NCI-H187 treated with DMSO at 0.1 percent for 48 hours (cell line): ENCODE data around the gene CTF1.
"Not testable (repeated sequence)": the region's sequence is repeated elsewhere in the genome, so short reads cannot be mapped to it uniquely, and the experiment has no call there.

Experiments used
- DNase-seq: peaks from one replicate; lab custom pipeline; 2025; lab: John Stamatoyannopoulos, UW

The CTF1 gene

GRCh38 chr16:30888856-30889499 is 7.4 kb upstream of the CTF1 start:
- no peak for DNase-seq

GRCh38 chr16:30889721-30890120 is 6.7 kb upstream of the CTF1 start:
- no peak for DNase-seq

GRCh38 chr16:30891043-30891823 is 5.2 kb upstream of the CTF1 start:
- DNase-seq = not testable (repeated sequence)

- DNase-seq = no peak
These were observed 3.6 kb upstream of the CTF1 start for GRCh38 chr16:30892670-30893416.

- DNase-seq = no peak
These were observed 3.0 kb upstream of the CTF1 start for GRCh38 chr16:30893417-30893743.

- DNase-seq = no peak
These were observed 2.5 kb upstream of the CTF1 start, which contains the start of gene BCL7C for GRCh38 chr16:30893744-30894539. TSS of gene BCL7C (minus strand) at chr16:30894077. CDS start at chr16:30893944, 133 bp downstream.

GRCh38 chr16:30894540-30895368 is 1.7 kb upstream of the CTF1 start:
- DNase-seq = no peak

- DNase-seq = no peak
These were observed 670 bp upstream of the CTF1 start for GRCh38 chr16:30895627-30896260.

GRCh38 chr16:30896889-30897733 is 697 bp downstream of the CTF1 start:
- no peak for DNase-seq

- DNase-seq = no peak
These were observed 3.4 kb downstream of the CTF1 start for GRCh38 chr16:30899794-30900193.

GRCh38 chr16:30900588-30900987 is 4.2 kb downstream of the CTF1 start:
- DNase-seq = no peak

- DNase-seq = no peak
These were observed 5.0 kb downstream of the CTF1 start for GRCh38 chr16:30901201-30902028.

- DNase-seq = no peak
These were observed 5.9 kb downstream of the CTF1 start for GRCh38 chr16:30902029-30902972.

GRCh38 chr16:30903002-30903401 is 6.6 kb downstream of the CTF1 start:
- DNase-seq = no peak

GRCh38 chr16:30903596-30903995 is 7.2 kb downstream of the CTF1 start:
- no peak for DNase-seq

GRCh38 chr16:30904114-30904780 is 7.8 kb downstream of the CTF1 start:
- DNase-seq = no peak

- DNase-seq = no peak
These were observed 10.7 kb downstream of the CTF1 start for GRCh38 chr16:30907064-30907463.
